VCaP (cell line): ENCODE measurements around the gene MRPL33.
"Not testable (repeated sequence)": the region's sequence is repeated elsewhere in the genome, so short reads cannot be mapped to it uniquely, and the experiment has no call there.

Experiments used
- H3K27ac ChIP-seq: fragments of 450-650 bp; 2 replicates; pipeline ENCODE4 v1.5.1; 2017
- CTCF ChIP-seq: fragments of 450-650 bp; conservative IDR thresholded peaks from 2 replicates; pipeline ENCODE4 v1.5.1; 2017; ENCODE audit warnings: mild to moderate bottlenecking, moderate library complexity

Gene MRPL33

GRCh38 chr2:27754831-27755230 lies 16.7 kb upstream of the MRPL33 start:
- no peak overlapping the region for H3K27ac ChIP-seq
- TF ChIP-seq CTCF: no peak

GRCh38 chr2:27756091-27756490 lies 15.4 kb upstream of the MRPL33 start:
- no peak for TF ChIP-seq CTCF
- H3K27ac ChIP-seq: no peak overlapping the region

GRCh38 chr2:27756544-27757498 lies 14.7 kb upstream of the MRPL33 start:
- no peak overlapping the region for H3K27ac ChIP-seq
- no peak for TF ChIP-seq CTCF

- no peak overlapping the region for H3K27ac ChIP-seq
- no peak for TF ChIP-seq CTCF
These were observed 8.3 kb upstream of the MRPL33 start for GRCh38 chr2:27762951-27763906.

- no peak overlapping the region for H3K27ac ChIP-seq
- no peak for TF ChIP-seq CTCF
These were observed 7.6 kb upstream of the MRPL33 start for GRCh38 chr2:27763907-27764267.

- not testable (repeated sequence) for H3K27ac ChIP-seq
These were observed 7.0 kb upstream of the MRPL33 start for GRCh38 chr2:27764526-27764925.

GRCh38 chr2:27765621-27766286 lies 5.8 kb upstream of the MRPL33 start:
- H3K27ac ChIP-seq: no peak overlapping the region
- TF ChIP-seq CTCF: no peak
